Islet precursor cell (in vitro differentiated cells): ENCODE measurements around the gene C2CD2.

Source experiments
- DNase-seq: peaks from one replicate; pipeline ENCODE4 v3.0.0-alpha.2; 2018

Gene C2CD2

GRCh38 chr21:41859297-41859980, 94.4 kb downstream of the C2CD2 start:
- DNase-seq, result no peak

- DNase-seq, result no peak
Observed at GRCh38 chr21:41858466-41859296, 95.1 kb downstream of the C2CD2 start.

- DNase-seq, result no peak
Observed at GRCh38 chr21:41857771-41858300, 96.0 kb downstream of the C2CD2 start.

- no peak for DNase-seq
Observed at GRCh38 chr21:41856572-41856971, 97.2 kb downstream of the C2CD2 start.

GRCh38 chr21:41854426-41854995, 99.3 kb downstream of the C2CD2 start:
- DNase-seq, result no peak

GRCh38 chr21:41852929-41853320, 100.9 kb downstream of the C2CD2 start:
- no peak for DNase-seq

GRCh38 chr21:41852151-41852928, 101.5 kb downstream of the C2CD2 start:
- DNase-seq, result no peak

- DNase-seq, result no peak
Observed at GRCh38 chr21:41851090-41851790, 102.6 kb downstream of the C2CD2 start.

GRCh38 chr21:41850085-41850484, 103.7 kb downstream of the C2CD2 start:
- no peak for DNase-seq

- DNase-seq, result no peak
Observed at GRCh38 chr21:41848958-41849580, 104.7 kb downstream of the C2CD2 start.

GRCh38 chr21:41848533-41848932, 105.3 kb downstream of the C2CD2 start:
- DNase-seq, result no peak

- no peak for DNase-seq
Observed at GRCh38 chr21:41847066-41847804, 106.6 kb downstream of the C2CD2 start.

GRCh38 chr21:41846536-41846935, 107.3 kb downstream of the C2CD2 start:
- no peak for DNase-seq

- no peak for DNase-seq
Observed at GRCh38 chr21:41846033-41846317, 107.8 kb downstream of the C2CD2 start.

GRCh38 chr21:41845310-41846032, 108.3 kb downstream of the C2CD2 start:
- no peak for DNase-seq

- DNase-seq, result no peak
Observed at GRCh38 chr21:41843584-41843983, 110.2 kb downstream of the C2CD2 start.

GRCh38 chr21:41840880-41841279, 112.9 kb downstream of the C2CD2 start:
- no peak for DNase-seq

GRCh38 chr21:41839387-41840000, 114.3 kb downstream of the C2CD2 start:
- DNase-seq, result no peak

GRCh38 chr21:41837756-41838297, 116.0 kb downstream of the C2CD2 start:
- no peak for DNase-seq
